Motor neuron (in vitro differentiated cells): ENCODE measurements around the gene C11orf71. TPM values are rescaled to one million over a fixed set of nuclear protein-coding genes. Genes with fewer than 3 reads are reported as not detected.

Source experiments
- ATAC-seq, 8 experiments: fragments of 200-7000 bp; cut with Tn5 transposase; replicated peaks in 6 of 8; 2 replicates each; pipeline ENCODE4 v1.8.0; 2021; ENCODE audit warnings: mild to moderate bottlenecking in 8 of 8, moderate library complexity in 8 of 8
- H3K27ac ChIP-seq, 2 donors: fragments of 250-450 bp; sonication (Bioruptor Pico); 2 replicates each; pipeline ENCODE4 v1.9.0; 2021; ENCODE audit warnings: antibody characterized with exemption in 2 of 2, mild to moderate bottlenecking in 2 of 2, moderate library complexity in 1 of 2
- H3K4me1 ChIP-seq, 2 donors: fragments of 250-450 bp; sonication (Bioruptor Pico); replicated peaks in 1 of 2; 2 replicates each; pipeline ENCODE4 v1.6.1; 2021; ENCODE audit warnings: antibody characterized with exemption in 2 of 2, mild to moderate bottlenecking in 2 of 2, moderate library complexity in 1 of 2
- H3K4me3 ChIP-seq, 5 donors: fragments of 250-450 bp; sonication (Bioruptor Pico); 2 replicates each; pipeline ENCODE4 v1.9.0; 2021; ENCODE audit warnings: antibody characterized with exemption in 5 of 5, mild to moderate bottlenecking in 5 of 5, moderate library complexity in 4 of 5
- WGBS, 10 experiments: fragments of 450-650 bp; shearing (Covaris generic); methylation state at CpG; one replicate each; pipeline ENCODE4 v1.0.0; 2022; 5-methylcytosine and 5-hydroxymethylcytosine counted together
- in situ Hi-C, 9 experiments: fragments of 400-800 bp; cut with MboI; loops; one replicate each; pipeline ENCODE4 v1.15.0; 2021; ENCODE audit warnings: low sequenced_read_pairs in 9 of 9, low pct_unique_long_range_greater_than_20kb in 2 of 9; ENCODE audit not compliant: unreplicated experiment in 9 of 9
- total RNA-seq, 8 experiments: library from RNA; unstranded; fragments of 300-600 nt; gene quantifications; 2 replicates each; pipeline versions ENCODE4 v1.2.3 to v1.2.4, GENCODE V29; 2022

C11orf71 gene
- total RNA-seq, 8 experiments from 2014 or later, result 11.0 to 21.9 (median 14.5) TPM

- Histone ChIP-seq H3K27ac (no peak overlapping the region), H3K4me1 (peaks cover 2 to 11% of the 10 kb centered on the region in 2 donors), H3K4me3 (no peak overlapping the region)
- no peak for ATAC-seq
- in situ Hi-C loops, result no loop called here
- WGBS, 10 experiments, result 11 to 85% (median 51%) methylated on average over 1 to 3 of the region's 3 CpGs; no CpG with 5 or more reads in 2 of the 10 experiments
Measured at GRCh38 chr11:114395736-114396135, 4.6 kb downstream of the C11orf71 start.

- H3K27ac ChIP-seq, result no peak overlapping the region
- WGBS, 10 experiments, result 40 to 100% (median 86%) methylated on average over 2 to 4 of the region's 4 CpGs
- in situ Hi-C loops, result no loop called here
Measured at GRCh38 chr11:114392735-114393667, 7.3 kb downstream of the C11orf71 start.

DNA sequence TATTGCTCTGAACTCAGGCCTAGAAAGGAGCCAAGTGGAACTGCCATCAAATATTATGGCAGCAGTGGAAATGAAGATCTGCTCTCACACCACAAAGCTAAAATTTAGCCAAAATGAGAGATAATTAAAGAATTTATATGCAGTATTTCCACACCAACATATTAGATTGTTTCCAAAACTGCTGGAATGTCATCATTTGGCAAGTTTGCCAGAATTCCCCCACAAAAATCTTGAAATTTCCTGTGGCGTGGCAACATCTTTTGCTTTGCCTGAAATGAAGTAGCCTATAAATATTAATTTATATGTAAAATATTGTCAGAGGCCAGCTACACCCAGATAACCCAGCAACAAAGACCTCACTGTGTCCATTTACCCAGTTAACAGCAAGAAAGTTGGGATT is 13.8 kb downstream of the C11orf71 start:
- in situ Hi-C loops, result no loop called here
- Histone ChIP-seq H3K4me1 (no peaks in the 10 kb centered on the region), H3K4me3 (no peak overlapping the region), H3K27ac (no peak overlapping the region)
- 17 to 100% (median 88%) methylated on average over 1 of the region's 1 CpG; no CpG with 5 or more reads in 3 of the 10 experiments for WGBS, 10 experiments
- no peak for ATAC-seq

More at GRCh38 chr11:114392735-114393667, 7.3 kb downstream of the C11orf71 start:
- Histone ChIP-seq H3K4me3 (no peak overlapping the region), H3K4me1 (no peaks in the 10 kb centered on the region)
- no peak for ATAC-seq

- Histone ChIP-seq H3K27ac (no peak overlapping the region), H3K4me1 (no peaks in the 10 kb centered on the region), H3K4me3 (no peak overlapping the region)
- WGBS, 10 experiments, result 27 to 93% (median 56%) methylated on average over 2 of the region's 2 CpGs; no CpG with 5 or more reads in 3 of the 10 experiments
- in situ Hi-C loops, result no loop called here
- ATAC-seq, result peak in 1 of 8 experiments; percentile 52
Measured at GRCh38 chr11:114386131-114386530, 14.2 kb downstream of the C11orf71 start.

DNA sequence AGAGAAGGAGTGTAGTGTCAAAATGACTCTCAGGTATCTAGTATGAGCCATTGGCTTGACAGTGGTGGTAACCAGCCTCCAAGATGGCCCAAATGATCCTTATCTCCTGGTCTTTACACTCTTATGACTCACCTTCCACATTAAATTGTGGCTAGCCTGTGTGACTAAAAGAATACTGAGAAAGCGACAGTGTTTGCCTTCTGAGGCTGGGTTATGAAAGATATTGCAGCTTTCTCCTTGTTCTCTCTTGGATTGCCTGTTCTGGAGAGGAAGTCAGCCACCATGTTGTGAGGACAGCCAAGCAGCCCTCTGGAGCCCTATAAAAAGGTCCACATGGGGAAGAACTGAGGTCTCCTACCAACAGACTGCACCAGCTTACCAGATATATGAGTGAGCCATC is 15.8 kb downstream of the C11orf71 start:
- WGBS, 10 experiments, result 71 to 100% (median 90%) methylated on average over 1 of the region's 1 CpG; no CpG with 5 or more reads in 6 of the 10 experiments
- in situ Hi-C loops, result no loop called here
- H3K27ac ChIP-seq, result no peak overlapping the region
- no peak overlapping the region for H3K4me3 ChIP-seq
- no peaks in the 10 kb centered on the region for H3K4me1 ChIP-seq
- ATAC-seq, result no peak

GRCh38 chr11:114382509-114382908 is 17.8 kb downstream of the C11orf71 start:
- H3K4me1 ChIP-seq, result no peaks in the 10 kb centered on the region
- in situ Hi-C loops, result no loop called here
- H3K4me3 ChIP-seq, result no peak overlapping the region
- no peak overlapping the region for H3K27ac ChIP-seq
- WGBS, 10 experiments, result 42 to 100% (median 80%) methylated on average over 1 to 3 of the region's 3 CpGs; no CpG with 5 or more reads in 1 of the 10 experiments
- ATAC-seq, result no peak

- Histone ChIP-seq H3K4me1 (no peaks in the 10 kb centered on the region), H3K27ac (no peak overlapping the region), H3K4me3 (no peak overlapping the region)
- 40 to 100% (median 72%) methylated on average over 1 to 3 of the region's 5 CpGs; no CpG with 5 or more reads in 4 of the 10 experiments for WGBS, 10 experiments
- in situ Hi-C loops, result no loop called here
- no peak for ATAC-seq
Measured at GRCh38 chr11:114379394-114380069, 20.8 kb downstream of the C11orf71 start.

DNA sequence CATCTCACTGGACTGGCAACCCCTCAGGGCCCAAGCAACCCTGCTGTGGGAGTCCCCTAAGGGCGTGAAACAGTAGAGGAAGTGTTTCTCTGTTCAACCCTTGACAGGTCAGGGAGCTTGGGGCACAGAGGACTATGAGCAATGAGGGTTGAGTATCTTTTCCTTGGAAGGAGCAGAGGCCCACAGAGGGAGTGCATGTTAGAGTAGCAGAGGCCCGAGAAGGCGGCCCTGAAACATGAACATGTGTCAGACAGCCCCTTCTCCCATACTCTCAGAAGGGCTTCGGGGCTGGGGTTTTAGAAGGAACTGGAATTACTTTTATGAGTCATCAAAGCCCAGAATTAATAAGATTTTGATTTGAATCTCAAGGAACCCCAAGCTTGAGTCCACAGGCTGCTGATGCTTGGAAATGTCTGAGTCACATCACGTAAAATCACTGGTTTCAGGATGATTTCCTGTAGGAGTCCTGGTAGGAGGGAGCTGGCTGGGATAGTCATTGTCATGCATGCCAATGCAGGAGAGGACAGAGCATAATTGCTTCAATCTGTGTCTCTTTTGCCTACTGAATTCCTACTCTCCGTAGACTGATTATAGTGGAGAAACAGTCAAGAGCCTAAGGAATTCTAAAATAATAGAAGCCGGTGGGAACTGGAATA is 22.6 kb downstream of the C11orf71 start:
- peak in 5 of 8 experiments; percentile 19 to 97 (median 45) for ATAC-seq
- 0 to 80% (median 52%) methylated on average over 1 to 6 of the region's 7 CpGs; no CpG with 5 or more reads in 2 of the 10 experiments for WGBS, 10 experiments
- H3K4me1 ChIP-seq, result no peaks in the 10 kb centered on the region
- no peak overlapping the region for H3K4me3 ChIP-seq
- in situ Hi-C loops, result no loop called here
- no peak overlapping the region for H3K27ac ChIP-seq

- ATAC-seq, result no peak
- Histone ChIP-seq H3K27ac (no peak overlapping the region), H3K4me3 (no peak overlapping the region), H3K4me1 (no peaks in the 10 kb centered on the region)
- in situ Hi-C loops, result no loop called here
- 54 to 100% (median 99%) methylated on average over 1 to 3 of the region's 3 CpGs for WGBS, 10 experiments
Measured at GRCh38 chr11:114375052-114375451, 25.3 kb downstream of the C11orf71 start.

DNA sequence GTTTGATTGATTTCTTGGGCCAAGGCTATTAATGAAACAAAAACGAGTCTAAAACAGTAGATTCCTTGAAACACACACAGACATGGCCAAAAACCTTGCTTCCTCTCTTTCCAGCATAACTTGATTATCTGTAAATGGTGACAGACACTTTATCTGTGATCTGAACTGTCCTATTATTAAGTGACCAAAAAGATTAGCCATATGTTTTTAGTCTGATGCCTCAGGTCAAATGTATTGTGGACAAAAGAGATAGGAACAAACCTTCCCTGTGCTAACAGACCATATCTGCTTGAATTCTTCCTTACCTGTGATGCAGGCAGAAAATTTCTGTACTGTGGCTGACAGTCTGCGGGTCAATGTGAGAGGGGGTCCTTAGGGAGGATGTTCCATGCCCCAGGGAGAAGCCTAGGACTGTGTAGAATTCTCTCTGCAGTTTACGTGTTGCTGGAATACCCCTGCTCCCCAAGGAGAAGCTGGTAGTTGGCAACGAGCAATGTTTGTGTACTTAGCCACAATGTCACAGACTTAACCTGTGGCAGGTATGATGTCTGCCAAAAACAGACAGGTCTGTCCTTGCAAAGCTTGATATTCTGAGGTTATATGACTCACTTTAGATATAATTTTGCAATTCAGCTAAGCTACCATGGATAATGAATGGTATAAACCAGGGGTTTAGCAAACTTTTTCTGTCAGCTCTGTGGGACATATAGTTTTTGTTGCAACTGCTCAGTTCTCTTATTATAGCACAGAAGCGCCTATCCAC is 31.2 kb downstream of the C11orf71 start:
- WGBS, 10 experiments, result 0 to 100% (median 57%) methylated on average over 1 to 4 of the region's 5 CpGs; no CpG with 5 or more reads in 2 of the 10 experiments
- no peak for ATAC-seq
- in situ Hi-C loops, result no loop called here
- Histone ChIP-seq H3K4me1 (no peaks in the 10 kb centered on the region), H3K4me3 (no peak overlapping the region), H3K27ac (no peak overlapping the region)

DNA sequence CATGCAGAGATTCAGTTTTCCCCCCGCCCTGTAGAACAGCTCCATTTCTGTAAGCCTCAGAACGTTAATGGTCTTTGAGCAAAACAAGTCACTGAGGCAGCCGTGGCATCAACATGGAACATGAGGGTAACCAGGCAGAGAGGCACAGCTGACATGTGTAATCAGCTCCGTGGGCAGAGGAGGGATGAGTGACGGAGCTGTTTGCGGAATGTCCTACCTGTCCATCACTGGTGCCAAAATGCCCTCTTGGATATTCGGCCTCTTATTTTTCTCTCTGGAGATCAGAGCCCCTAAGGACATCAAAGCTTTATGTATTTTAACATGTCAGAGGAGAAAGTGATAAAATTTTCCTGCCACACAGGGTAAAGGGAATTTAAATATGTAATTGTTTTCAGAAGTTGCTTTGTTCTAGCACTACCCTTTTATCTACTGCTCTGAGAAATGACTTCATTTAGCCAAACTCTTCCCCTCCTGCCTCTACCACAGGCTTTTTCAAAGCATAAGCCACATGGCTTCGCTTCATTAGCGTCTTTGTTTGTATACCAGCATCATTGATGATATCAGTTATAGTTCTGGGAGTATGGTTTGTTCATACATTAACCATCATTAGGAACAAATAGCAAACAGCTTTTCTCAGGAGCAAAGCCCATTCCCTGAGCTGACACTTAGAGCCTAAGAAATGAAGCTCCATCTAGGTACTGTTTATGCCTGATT is 32.9 kb downstream of the C11orf71 start:
- no peaks in the 10 kb centered on the region for H3K4me1 ChIP-seq
- in situ Hi-C loops, result no loop called here
- peak in 1 of 8 experiments; percentile 16 for ATAC-seq
- 37 to 93% (median 80%) methylated on average over 1 to 9 of the region's 9 CpGs for WGBS, 10 experiments
- no peak overlapping the region for H3K4me3 ChIP-seq
- H3K27ac ChIP-seq, result no peak overlapping the region
